ENCODE results near the gene SPP1. TPM values are rescaled to one million over a fixed set of nuclear protein-coding genes. Genes with fewer than 3 reads are reported as not detected.
"Not testable (repeated sequence)": the region's sequence is repeated elsewhere in the genome, so short reads cannot be mapped to it uniquely, and the experiment has no call there.

Gene SPP1
- total RNA-seq, 1 experiment from 2014 or later = not detected

DNA sequence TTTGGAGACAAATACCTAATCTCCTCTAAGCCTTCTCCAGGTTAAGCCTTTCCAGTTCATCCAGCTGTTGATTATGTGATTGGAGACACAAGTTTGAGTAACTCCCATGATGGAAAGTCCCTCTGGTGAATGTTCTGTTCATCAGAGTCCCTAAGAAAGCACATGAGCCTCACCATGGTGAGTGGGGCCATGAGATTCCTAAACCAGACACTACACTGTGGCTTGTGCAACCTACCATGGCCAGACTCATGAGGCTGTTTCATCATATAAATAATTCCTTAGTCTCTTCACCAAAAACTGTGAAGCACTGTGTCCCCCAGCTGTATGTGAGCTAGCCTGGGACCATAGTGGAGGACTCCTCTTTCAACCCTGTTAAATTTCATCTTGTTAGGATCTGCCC is 46.3 kb downstream of the SPP1 start:
- POLR2A ChIA-PET = interaction anchor here (1.0 to 2.3 kb wide), 2 partner anchors 13 to 676 kb away, joined by 3 to 18 read pairs; partner anchors contain the start of gene NAP1L5
- CTCF ChIA-PET = interaction anchor here (0.7 to 3.3 kb wide), 7 partner anchors 7 to 494 kb away, joined by 3 to 15 read pairs (median 4); no protein-coding TSS in a partner anchor
- H3K36me3 Mint-ChIP-seq (ENCODE audit: insufficient read depth, unreplicated experiment) = peaks cover 30% of the 10 kb centered on the region
- intact Hi-C loops (cut with micrococcal nuclease) = no loop called here
- TF ChIP-seq, protein P1, sequence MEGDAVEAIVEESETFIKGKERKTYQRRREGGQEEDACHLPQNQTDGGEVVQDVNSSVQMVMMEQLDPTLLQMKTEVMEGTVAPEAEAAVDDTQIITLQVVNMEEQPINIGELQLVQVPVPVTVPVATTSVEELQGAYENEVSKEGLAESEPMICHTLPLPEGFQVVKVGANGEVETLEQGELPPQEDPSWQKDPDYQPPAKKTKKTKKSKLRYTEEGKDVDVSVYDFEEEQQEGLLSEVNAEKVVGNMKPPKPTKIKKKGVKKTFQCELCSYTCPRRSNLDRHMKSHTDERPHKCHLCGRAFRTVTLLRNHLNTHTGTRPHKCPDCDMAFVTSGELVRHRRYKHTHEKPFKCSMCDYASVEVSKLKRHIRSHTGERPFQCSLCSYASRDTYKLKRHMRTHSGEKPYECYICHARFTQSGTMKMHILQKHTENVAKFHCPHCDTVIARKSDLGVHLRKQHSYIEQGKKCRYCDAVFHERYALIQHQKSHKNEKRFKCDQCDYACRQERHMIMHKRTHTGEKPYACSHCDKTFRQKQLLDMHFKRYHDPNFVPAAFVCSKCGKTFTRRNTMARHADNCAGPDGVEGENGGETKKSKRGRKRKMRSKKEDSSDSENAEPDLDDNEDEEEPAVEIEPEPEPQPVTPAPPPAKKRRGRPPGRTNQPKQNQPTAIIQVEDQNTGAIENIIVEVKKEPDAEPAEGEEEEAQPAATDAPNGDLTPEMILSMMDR (IDR thresholded peaks at IDR 0.05; ENCODE audit: unreplicated experiment) = no peak
- no TSS peak for BruUV-seq (replicated peaks)
- no peak overlapping the region for H3K4me3 Mint-ChIP-seq (ENCODE audit: unreplicated experiment)
- H3K27me3 Mint-ChIP-seq (ENCODE audit: insufficient read depth, unreplicated experiment) = no peaks in the 10 kb centered on the region
- DNase-seq (ENCODE audit: unreplicated experiment) = no peak
- H3K27ac Mint-ChIP-seq (ENCODE audit: low read depth, unreplicated experiment) = no peak overlapping the region
- peaks cover 12% of the 10 kb centered on the region for H3K9me3 Mint-ChIP-seq (ENCODE audit: unreplicated experiment)
- peaks cover 14% of the 10 kb centered on the region for H3K4me1 Mint-ChIP-seq (ENCODE audit: insufficient read depth, unreplicated experiment)

GRCh38 chr4:88022289-88022688 is 46.8 kb downstream of the SPP1 start:
- BruUV-seq (replicated peaks) = no TSS peak
- Mint-ChIP-seq H3K4me1 (ENCODE audit: insufficient read depth, unreplicated experiment) (peaks cover 16% of the 10 kb centered on the region), H3K4me3 (ENCODE audit: unreplicated experiment) (no peak overlapping the region), H3K27ac (ENCODE audit: low read depth, unreplicated experiment) (no peak overlapping the region), H3K36me3 (ENCODE audit: insufficient read depth, unreplicated experiment) (peaks cover 30% of the 10 kb centered on the region), H3K27me3 (ENCODE audit: insufficient read depth, unreplicated experiment) (no peaks in the 10 kb centered on the region), H3K9me3 (ENCODE audit: unreplicated experiment) (peaks cover 12% of the 10 kb centered on the region)
- no peak for DNase-seq (ENCODE audit: unreplicated experiment)
- ChIA-PET POLR2A (interaction anchor here (2.3 kb wide), 1 partner anchor 13 kb away, joined by 18 read pairs; no protein-coding TSS in a partner anchor), CTCF (interaction anchor here (0.7 to 3.3 kb wide), 5 partner anchors 8 to 493 kb away, joined by 3 to 15 read pairs (median 4); no protein-coding TSS in a partner anchor)
- intact Hi-C loops (cut with micrococcal nuclease) = no loop called here
- TF ChIP-seq, protein P1 (IDR thresholded peaks at IDR 0.05; ENCODE audit: unreplicated experiment) = no peak

DNA sequence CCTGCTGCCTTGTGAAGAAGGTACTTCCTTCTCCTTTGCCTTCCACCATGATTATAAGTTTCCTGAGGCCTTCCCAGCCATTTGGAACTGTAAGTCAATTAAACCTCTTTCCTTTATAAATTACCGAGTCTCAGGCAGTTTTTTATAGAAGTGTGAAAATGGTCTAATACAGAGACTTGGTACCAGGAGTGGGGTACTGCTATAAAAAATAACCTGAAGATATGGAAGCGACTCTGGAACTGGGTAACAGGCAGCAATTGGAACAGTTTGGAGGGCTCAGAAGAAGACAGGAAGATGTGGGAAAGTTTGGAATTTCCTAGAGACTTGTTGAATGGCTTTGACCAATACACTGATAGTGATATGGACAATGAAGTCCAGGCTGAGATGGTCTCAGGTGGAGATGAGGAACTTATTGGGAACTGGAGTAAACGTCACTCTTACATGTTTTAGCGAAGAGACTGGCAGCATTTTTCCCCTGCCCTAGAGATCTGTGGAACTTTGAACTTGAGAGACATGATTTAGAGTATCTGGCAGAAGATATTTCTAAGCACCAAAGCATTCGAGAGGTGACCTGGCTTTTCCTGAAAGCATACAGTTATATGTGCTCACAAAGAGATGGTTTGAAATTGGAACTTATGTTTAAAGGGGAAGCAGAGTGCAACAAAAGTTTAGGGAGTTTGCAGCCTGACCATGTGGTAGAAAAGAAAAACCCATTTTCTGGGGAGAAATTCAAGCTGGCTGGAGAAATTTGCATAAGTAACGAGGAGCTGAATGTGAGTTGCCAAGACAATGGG is 50.6 kb downstream of the SPP1 start:
- not testable (repeated sequence) for H3K4me3 Mint-ChIP-seq (ENCODE audit: unreplicated experiment)
- Mint-ChIP-seq H3K36me3 (ENCODE audit: insufficient read depth, unreplicated experiment) (peaks cover 33% of the 10 kb centered on the region), H3K9me3 (ENCODE audit: unreplicated experiment) (peaks cover 12% of the 10 kb centered on the region)

DNA sequence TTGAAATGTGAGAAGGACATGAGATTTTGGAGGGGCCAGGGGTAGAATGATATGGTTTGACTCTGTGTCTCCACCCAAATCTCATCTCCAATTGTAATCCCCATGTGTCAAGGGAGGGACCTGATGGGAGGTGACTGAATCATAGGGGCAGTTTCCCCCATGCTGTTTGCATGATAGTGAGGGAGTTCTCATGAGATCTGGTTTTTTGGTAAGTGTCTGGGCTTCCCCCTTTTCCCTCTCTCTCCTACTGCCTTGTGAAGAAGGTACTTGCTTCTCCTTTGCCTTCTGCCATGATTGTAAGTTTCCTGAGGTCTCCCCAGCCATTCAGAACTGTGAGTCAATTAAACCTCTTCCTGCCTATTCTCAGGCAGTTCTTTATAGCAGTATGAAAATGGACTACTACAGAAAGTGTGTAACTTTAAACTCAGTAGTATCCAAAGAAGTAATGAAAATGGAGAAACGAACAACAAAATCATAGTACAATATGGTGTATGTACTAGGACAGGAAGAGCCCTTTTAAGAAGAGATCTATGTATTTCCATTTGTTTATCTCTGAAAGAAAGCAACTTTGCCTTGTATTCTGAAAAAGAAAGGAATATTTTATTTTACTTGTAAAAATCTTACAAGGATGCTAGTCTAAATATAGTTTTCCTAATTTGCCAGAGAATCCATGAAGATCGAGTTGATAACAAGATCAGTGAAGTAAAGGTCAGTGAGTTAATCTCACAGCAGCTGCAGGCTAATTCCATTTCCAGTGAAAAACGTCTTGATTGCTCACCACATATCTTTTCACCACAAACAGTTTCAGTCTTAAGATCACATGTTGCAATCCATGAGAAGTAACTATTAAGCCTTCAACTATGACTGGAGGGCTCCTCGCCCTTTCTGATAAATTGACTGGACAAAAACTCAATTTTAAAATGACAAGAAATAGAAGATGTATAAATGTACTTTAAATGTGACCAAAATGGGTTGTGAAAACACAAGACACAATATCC is 52.4 kb downstream of the SPP1 start:
- intact Hi-C loops (cut with micrococcal nuclease) = no loop called here
- Mint-ChIP-seq H3K9me3 (ENCODE audit: unreplicated experiment) (peaks cover 12% of the 10 kb centered on the region), H3K36me3 (ENCODE audit: insufficient read depth, unreplicated experiment) (peaks cover 21% of the 10 kb centered on the region), H3K4me3 (ENCODE audit: unreplicated experiment) (peak overlapping the region; percentile 16), H3K27ac (ENCODE audit: low read depth, unreplicated experiment) (peak overlapping the region; percentile 73), H3K27me3 (ENCODE audit: insufficient read depth, unreplicated experiment) (no peaks in the 10 kb centered on the region), H3K4me1 (ENCODE audit: insufficient read depth, unreplicated experiment) (peaks cover 22% of the 10 kb centered on the region)
- POLR2A ChIA-PET = interaction anchor here (0.5 to 1.3 kb wide), 2 partner anchors 19 to 198 kb away, joined by 3 to 7 read pairs; no protein-coding TSS in a partner anchor
- BruUV-seq (replicated peaks) = no TSS peak
- TF ChIP-seq, protein P1 (IDR thresholded peaks at IDR 0.05; ENCODE audit: unreplicated experiment) = no peak
- CTCF ChIA-PET = interaction anchor here (0.7 kb wide), 1 partner anchor 185 kb away, joined by 3 read pairs; no protein-coding TSS in a partner anchor
- DNase-seq (ENCODE audit: unreplicated experiment) = peak; percentile 73

More for the DNA sequence above, 50.6 kb downstream of the SPP1 start:
- POLR2A ChIA-PET = interaction anchor here (1.3 kb wide), 1 partner anchor 17 kb away, joined by 7 read pairs; no protein-coding TSS in a partner anchor
- H3K27ac Mint-ChIP-seq (ENCODE audit: low read depth, unreplicated experiment); BruUV-seq (replicated peaks); DNase-seq (ENCODE audit: unreplicated experiment); intact Hi-C loops (cut with micrococcal nuclease); H3K27me3 Mint-ChIP-seq (ENCODE audit: insufficient read depth, unreplicated experiment): not testable (repeated sequence)
- H3K4me1 Mint-ChIP-seq (ENCODE audit: insufficient read depth, unreplicated experiment) = peaks cover 22% of the 10 kb centered on the region
- CTCF ChIA-PET = interaction anchor here (1.0 kb wide), 1 partner anchor 186 kb away, joined by 3 read pairs; no protein-coding TSS in a partner anchor
